Measurements from ENCODE around the gene RNU7-1. TPM values are rescaled to one million over a fixed set of nuclear protein-coding genes. Genes with fewer than 3 reads are reported as not detected.

The RNU7-1 gene
- total and polyA plus RNA-seq, 10 of the 15 experiments (the other 5 are each of a cell fraction or from before 2014, with no cell fraction given): not detected

DNA sequence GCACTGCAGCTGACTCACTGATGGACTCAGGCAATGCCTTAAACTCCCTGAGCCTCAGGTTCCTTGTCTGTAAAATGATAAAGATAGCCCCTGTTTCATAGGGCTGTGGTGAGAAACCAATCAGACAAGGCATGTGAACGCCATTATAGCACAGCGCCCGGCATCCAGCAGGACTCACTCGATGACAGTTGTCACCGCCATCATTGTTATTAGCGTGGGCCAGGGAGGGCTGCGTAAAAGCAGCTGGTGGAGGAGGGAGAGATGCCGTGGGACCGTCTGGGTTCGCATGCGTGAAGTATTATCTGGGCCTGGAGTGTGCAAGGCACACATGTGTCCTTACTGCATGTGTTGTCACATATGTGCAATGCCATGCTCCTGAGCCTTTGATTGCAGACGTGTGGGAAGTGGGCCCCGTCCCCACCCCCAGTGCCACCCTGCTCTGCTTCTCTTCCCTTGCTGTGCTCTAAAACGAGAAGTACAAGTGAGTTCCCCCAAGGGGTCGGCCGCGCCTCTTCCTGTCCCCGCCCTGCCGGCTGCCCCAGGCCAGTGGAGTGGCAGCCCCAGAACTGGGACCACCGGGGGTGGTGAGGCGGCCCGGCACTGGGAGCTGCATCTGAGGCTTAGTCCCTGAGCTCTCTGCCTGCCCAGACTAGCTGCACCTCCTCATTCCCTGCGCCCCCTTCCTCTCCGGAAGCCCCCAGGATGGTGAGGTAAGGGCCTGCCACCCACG lies 7.4 kb downstream of the RNU7-1 start, which contains the start of gene PTPN6 (continued):
- TF ChIP-seq, protein P1, sequence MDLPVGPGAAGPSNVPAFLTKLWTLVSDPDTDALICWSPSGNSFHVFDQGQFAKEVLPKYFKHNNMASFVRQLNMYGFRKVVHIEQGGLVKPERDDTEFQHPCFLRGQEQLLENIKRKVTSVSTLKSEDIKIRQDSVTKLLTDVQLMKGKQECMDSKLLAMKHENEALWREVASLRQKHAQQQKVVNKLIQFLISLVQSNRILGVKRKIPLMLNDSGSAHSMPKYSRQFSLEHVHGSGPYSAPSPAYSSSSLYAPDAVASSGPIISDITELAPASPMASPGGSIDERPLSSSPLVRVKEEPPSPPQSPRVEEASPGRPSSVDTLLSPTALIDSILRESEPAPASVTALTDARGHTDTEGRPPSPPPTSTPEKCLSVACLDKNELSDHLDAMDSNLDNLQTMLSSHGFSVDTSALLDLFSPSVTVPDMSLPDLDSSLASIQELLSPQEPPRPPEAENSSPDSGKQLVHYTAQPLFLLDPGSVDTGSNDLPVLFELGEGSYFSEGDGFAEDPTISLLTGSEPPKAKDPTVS (IDR thresholded peaks at IDR 0.05; ENCODE audit: low read depth, low read length): no peak
- TF ChIP-seq NR2C2 (IDR thresholded peaks at IDR 0.05; ENCODE audit: borderline replicate concordance, control insufficient read depth, insufficient read length, low read depth) (no peak), EZH2 (IDR thresholded peaks at IDR 0.05; ENCODE audit: borderline replicate concordance, control insufficient read depth, low read depth, low read length) (no peak), NKRF (conservative IDR thresholded peaks at IDR 0.05) (peak; percentile 73), PRDM15 (CRISPR knock-in tag; IDR thresholded peaks at IDR 0.05) (no peak), IRF3 (IDR thresholded peaks at IDR 0.05) (no peak), KDM1A (IDR thresholded peaks at IDR 0.05; ENCODE audit: borderline replicate concordance) (no peak), HDGF (IDR thresholded peaks at IDR 0.05) (peak; percentile 69; the same call in 1 of the 2 replicates), BRCA1 (IDR thresholded peaks at IDR 0.05; ENCODE audit: low read depth, low read length) (no peak), ATF7 (IDR thresholded peaks at IDR 0.05; ENCODE audit: low read depth) (peak; percentile 89), NFXL1 (IDR thresholded peaks at IDR 0.05; ENCODE audit: borderline replicate concordance) (no peak), BMI1 (IDR thresholded peaks at IDR 0.05; ENCODE audit: borderline replicate concordance) (no peak), YY1 (IDR thresholded peaks at IDR 0.05; ENCODE audit: low read depth, low read length) (peak; percentile 88), SRF (IDR thresholded peaks at IDR 0.05; ENCODE audit: low read depth in 2 of 2, low read length in 2 of 2) (no peak)
- TF ChIP-seq, protein P2, sequence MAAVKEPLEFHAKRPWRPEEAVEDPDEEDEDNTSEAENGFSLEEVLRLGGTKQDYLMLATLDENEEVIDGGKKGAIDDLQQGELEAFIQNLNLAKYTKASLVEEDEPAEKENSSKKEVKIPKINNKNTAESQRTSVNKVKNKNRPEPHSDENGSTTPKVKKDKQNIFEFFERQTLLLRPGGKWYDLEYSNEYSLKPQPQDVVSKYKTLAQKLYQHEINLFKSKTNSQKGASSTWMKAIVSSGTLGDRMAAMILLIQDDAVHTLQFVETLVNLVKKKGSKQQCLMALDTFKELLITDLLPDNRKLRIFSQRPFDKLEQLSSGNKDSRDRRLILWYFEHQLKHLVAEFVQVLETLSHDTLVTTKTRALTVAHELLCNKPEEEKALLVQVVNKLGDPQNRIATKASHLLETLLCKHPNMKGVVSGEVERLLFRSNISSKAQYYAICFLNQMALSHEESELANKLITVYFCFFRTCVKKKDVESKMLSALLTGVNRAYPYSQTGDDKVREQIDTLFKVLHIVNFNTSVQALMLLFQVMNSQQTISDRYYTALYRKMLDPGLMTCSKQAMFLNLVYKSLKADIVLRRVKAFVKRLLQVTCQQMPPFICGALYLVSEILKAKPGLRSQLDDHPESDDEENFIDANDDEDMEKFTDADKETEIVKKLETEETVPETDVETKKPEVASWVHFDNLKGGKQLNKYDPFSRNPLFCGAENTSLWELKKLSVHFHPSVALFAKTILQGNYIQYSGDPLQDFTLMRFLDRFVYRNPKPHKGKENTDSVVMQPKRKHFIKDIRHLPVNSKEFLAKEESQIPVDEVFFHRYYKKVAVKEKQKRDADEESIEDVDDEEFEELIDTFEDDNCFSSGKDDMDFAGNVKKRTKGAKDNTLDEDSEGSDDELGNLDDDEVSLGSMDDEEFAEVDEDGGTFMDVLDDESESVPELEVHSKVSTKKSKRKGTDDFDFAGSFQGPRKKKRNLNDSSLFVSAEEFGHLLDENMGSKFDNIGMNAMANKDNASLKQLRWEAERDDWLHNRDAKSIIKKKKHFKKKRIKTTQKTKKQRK (IDR thresholded peaks at IDR 0.05; ENCODE audit: low read depth, low read length): no peak
- TF ChIP-seq, protein P3, sequence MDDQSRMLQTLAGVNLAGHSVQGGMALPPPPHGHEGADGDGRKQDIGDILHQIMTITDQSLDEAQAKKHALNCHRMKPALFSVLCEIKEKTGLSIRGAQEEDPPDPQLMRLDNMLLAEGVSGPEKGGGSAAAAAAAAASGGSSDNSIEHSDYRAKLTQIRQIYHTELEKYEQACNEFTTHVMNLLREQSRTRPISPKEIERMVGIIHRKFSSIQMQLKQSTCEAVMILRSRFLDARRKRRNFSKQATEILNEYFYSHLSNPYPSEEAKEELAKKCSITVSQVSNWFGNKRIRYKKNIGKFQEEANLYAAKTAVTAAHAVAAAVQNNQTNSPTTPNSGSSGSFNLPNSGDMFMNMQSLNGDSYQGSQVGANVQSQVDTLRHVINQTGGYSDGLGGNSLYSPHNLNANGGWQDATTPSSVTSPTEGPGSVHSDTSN (IDR thresholded peaks at IDR 0.05; ENCODE audit: insufficient replicate concordance, low read depth, low read length): peak; percentile 59

Data from GM12878 (cell line).